AG09319 (cell line): Measurements from ENCODE around the gene SPATA3.
"Not testable (repeated sequence)": the region's sequence is repeated elsewhere in the genome, so short reads cannot be mapped to it uniquely, and the experiment has no call there.

Experiments used
- DNase-seq: peaks from one replicate; pipeline ENCODE4 v3.0.0-alpha.2; 2010; ENCODE audit warnings: low read depth; ENCODE audit errors: extremely low read depth
- TF ChIP-seq, protein P1 (sequence below): IDR thresholded peaks from 2 replicates; pipeline ENCODE4 v1.5.1; 2011; ENCODE audit warnings: low read depth, mild to moderate bottlenecking, inconsistent platforms, low read length, moderate library complexity

Gene SPATA3

GRCh38 chr2:231015926-231016325 is 20.0 kb downstream of the SPATA3 start:
- TF ChIP-seq, protein P1, sequence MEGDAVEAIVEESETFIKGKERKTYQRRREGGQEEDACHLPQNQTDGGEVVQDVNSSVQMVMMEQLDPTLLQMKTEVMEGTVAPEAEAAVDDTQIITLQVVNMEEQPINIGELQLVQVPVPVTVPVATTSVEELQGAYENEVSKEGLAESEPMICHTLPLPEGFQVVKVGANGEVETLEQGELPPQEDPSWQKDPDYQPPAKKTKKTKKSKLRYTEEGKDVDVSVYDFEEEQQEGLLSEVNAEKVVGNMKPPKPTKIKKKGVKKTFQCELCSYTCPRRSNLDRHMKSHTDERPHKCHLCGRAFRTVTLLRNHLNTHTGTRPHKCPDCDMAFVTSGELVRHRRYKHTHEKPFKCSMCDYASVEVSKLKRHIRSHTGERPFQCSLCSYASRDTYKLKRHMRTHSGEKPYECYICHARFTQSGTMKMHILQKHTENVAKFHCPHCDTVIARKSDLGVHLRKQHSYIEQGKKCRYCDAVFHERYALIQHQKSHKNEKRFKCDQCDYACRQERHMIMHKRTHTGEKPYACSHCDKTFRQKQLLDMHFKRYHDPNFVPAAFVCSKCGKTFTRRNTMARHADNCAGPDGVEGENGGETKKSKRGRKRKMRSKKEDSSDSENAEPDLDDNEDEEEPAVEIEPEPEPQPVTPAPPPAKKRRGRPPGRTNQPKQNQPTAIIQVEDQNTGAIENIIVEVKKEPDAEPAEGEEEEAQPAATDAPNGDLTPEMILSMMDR = no peak

DNA sequence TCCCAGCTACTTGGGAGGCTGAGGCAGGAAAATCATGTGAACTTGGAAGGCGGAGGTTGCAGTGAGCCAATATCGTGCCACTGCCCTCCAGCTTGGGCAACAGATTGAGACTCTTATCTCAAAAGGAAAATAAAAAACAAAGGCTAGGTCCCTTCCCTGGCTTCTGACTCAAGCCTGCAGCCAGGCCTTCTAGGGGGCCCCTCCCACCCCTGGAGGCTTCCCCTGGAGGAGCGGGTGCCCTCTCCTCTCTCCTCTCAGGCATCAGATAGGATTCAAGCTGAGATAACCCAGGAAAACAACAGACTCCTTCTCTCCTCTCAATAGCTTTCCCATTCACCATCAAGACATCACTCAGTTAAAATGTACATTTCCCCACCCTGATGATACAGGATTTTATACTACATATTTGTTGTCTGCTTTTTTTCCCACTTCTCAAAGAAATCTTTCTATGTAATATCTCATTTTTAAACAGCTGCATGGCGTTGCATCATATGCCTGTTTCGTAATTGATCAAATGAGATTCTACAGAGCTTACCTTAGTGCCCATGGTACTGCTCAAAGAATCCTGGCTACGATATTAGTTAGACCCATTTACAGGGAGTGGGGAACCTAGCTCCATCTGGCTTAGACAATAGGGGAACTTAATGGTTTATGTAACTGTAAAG is 20.8 kb downstream of the SPATA3 start:
- TF ChIP-seq, protein P1 = no peak
- no peak for DNase-seq

More at GRCh38 chr2:231015926-231016325, 20.0 kb downstream of the SPATA3 start:
- DNase-seq = no peak

GRCh38 chr2:231017231-231017598 is 21.3 kb downstream of the SPATA3 start:
- no peak for DNase-seq
- TF ChIP-seq, protein P1 = no peak

DNA sequence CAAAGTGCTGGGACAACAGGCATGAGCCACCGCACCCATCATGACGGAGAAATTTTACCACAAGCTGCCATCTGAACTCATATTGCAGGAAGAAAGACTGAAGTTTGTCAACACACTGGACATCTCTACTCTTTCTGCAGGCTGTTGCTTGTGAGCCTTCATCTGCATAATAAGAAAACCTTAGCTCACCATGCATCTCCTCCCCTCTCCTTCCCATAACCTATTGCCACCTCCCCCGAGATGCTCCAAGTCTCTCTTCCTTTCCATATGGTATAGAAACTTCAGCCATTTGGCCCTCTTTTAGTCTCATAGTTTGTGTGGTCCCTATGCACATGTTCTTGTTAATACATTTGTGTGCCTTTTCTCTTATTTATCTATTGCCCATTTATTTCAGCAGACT is 22.3 kb downstream of the SPATA3 start:
- TF ChIP-seq, protein P1 = no peak
- DNase-seq = no peak

- not testable (repeated sequence) for DNase-seq
Measured at GRCh38 chr2:231025059-231025458, 29.1 kb downstream of the SPATA3 start.

- TF ChIP-seq, protein P1 = no peak
- no peak for DNase-seq
Measured at GRCh38 chr2:231028889-231029288, 33.0 kb downstream of the SPATA3 start.

DNA sequence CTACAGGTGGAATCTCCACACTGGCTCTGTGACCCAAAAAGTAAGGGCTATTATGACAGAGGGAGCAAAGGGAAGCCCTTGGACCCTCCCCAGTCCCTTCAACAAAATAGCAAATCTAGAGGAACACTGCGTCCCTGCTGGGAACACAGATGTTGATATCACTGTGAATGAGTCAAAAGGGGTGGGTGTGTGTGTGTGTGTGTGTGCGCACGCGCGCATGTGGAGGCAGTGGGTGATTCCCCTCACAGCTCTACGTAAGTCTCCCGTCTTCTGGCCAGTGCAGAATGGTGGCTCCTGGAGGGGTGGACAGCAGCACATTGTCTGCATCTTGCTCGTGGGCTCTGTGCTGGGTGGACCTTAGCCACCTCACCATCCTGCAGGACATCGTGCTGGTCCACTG is 33.6 kb downstream of the SPATA3 start:
- no peak for DNase-seq
- TF ChIP-seq, protein P1 = no peak

DNA sequence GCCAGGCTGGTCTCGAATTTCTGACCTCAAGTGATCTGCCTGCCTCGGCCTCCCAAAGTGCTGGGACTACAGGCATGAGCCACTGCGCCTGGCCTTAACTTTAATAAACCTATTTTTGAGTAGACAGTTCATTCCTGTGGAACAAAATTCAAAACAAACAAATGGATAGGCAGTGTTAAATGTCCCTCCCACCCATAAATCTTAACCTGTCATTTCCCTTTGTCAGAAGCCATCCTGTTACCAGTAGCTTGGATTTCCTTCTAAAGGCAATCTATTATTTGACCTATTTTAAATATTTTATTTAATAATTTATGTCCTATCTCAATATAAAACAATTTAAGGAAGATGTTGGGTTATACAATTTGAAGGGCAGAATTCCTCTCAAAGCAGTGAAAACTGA is 34.8 kb downstream of the SPATA3 start:
- DNase-seq = no peak
- TF ChIP-seq, protein P1 = no peak
